NCI-H2196 (cell line): ENCODE results near the gene H2BW2.
"Not testable (repeated sequence)": the region's sequence is repeated elsewhere in the genome, so short reads cannot be mapped to it uniquely, and the experiment has no call there.

ENCODE experiments used
- DNase-seq: peaks from one replicate; lab custom pipeline; 2025; ENCODE audit not compliant: unreplicated experiment; lab: John Stamatoyannopoulos, UW

The H2BW2 gene

DNA sequence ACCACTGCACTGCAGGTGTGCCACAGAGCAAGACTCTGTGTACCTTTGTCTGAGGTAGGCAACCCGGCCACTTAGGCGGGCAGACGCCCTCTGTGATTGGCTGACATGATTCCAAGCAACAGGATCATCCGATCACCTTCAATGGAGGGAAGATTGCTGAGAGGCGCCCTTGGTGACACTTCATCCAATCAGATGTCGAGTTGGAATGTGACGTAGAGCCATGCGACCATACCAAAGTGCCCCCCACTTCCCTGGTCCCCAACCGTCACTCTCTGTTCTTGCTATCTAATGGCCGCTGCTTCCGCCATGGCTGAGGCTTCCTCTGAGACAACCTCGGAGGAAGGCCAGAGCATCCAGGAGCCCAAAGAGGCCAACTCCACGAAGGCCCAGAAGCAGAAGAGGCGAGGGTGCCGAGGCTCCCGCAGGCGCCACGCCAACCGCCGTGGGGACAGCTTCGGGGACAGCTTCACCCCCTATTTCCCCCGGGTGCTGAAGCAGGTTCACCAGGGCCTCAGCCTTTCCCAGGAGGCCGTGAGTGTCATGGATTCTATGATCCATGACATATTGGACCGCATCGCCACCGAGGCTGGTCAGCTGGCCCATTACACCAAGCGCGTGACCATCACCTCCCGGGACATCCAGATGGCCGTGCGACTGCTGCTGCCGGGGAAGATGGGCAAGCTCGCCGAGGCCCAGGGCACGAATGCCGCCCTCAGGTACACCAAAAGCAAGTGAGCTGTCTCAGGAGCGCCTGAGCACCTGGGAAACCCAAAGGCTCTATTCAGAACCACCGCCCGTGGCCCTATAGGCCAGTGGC, at the start of gene H2BW2:
Gene H2BW2, plus strand, starts transcription at position 268 of the 817 bp plus-strand sequence. Its CDS starts 39 bp downstream, at position 307.
- no peak for DNase-seq

DNA sequence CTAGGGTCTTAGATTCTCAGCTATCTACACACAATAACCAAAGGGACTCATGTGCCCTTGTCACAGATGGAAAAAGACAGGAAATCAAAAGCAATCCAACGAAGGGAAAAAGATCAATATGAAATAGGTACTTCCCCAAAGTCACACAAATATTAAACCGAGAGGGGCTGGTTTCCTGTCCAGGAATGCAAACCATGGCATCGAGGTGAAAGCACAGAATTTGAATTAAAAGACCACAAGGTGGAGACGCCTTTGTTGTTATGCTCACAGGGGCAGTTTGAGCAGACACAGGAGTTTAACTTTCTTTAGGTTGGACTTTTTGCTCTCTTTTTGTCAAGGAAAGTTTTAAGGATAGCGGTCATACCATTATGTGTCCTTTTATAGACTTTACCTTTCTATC, 40.5 kb upstream of the H2BW2 start:
- no peak for DNase-seq

DNA sequence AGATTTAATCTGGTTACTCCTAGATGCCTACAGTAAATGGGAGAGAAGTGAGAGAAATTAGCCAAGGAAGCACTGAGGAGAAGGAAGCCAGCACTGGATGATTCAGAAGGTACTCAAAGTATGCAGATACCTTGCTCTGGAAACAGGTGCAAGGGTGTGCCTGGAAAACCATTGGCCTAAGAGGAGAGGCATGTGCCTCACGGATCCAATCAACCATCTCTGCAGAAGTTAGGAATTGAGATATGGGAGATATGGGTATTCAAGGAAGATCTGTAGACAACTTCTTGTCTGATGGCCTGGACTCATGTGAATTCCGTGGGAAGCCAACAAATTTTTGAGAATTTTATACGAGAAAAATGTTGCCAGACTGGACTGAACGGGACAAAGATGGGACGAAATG, 30.9 kb upstream of the H2BW2 start:
- DNase-seq: no peak

DNA sequence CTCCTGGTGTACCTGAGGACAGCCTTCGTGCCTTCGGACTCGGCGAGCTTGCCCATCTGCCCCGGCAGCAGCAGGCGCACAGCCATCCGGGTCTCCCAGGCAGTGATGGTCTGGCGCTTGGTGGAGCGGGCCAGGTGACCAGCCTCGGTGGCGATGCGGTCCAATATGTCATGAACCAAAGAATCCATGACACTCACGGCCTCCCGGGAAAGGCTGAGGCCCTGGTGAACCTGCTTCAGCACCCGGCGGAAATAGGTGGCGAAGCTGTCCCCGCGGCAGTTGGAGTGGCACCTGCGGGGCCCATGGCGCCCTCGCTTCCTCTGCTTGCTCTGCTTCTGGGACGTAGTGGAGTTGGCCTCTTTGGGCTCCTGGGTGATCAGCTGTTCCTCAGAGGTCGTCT, 26.6 kb upstream of the H2BW2 start:
- no peak for DNase-seq

DNA sequence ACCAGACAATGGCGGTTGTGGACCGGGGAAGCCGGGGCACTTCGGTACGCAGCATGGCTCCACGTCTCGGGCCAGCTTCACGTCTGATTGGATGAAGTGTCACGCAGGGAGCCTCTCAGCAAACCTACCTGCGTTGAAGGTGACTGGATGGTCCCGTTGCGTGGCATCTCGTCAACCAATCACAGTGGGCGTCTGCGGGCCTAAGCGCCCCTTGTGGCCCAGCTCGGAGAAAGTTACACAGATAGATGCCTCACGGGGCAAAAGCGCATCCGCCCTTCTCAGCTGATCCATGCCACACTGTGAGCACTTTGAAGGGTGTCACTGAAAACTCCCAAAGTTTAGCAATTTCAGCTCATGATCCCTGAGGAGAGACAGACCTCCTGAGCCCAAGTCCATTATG, 26.1 kb upstream of the H2BW2 start, which contains the start of gene H2BW1:
Gene H2BW1, minus strand, starts transcription at position 103 of the 400 bp plus-strand sequence. CDS start 132 bp downstream, outside the sequence.
- no peak for DNase-seq

DNA sequence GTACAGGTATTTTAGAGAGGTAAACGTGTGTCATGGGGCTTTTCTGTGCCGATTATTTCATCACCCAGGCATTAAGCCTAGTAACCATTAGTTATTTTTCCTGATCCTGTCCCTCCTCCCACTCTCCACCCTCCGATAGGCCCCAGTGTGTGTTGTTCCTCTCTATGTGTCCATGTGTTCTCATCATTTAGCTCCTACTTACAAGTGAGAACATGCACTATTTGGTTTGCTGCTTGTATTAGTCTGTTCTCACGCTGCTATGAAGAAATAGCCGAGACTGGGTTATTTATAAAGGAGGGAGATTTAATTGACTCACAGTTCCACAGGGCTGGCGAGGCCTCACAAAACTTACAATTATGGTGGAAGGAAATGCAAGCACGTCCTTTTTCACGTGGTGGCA, 24.2 kb upstream of the H2BW2 start:
- not testable (repeated sequence) for DNase-seq

DNA sequence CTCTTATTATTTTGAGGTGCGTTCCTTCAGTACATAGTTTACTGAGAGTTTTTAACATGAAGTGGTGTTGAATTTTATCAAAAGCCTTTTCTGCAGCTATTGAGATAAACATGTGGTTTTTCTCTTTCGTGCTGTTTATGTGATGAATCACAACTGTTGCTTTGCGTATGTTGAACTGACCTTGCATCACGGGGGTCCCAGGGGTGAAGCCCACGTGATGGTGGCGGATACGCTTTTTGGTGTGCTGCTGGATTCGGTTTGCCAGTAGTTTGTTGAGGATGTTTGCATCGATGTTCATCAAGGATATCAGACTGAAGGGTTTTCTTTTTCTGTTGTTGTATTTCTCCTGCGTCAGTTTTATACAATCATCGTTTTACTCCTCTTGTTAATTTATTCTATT, 21.6 kb upstream of the H2BW2 start:
- no peak for DNase-seq

DNA sequence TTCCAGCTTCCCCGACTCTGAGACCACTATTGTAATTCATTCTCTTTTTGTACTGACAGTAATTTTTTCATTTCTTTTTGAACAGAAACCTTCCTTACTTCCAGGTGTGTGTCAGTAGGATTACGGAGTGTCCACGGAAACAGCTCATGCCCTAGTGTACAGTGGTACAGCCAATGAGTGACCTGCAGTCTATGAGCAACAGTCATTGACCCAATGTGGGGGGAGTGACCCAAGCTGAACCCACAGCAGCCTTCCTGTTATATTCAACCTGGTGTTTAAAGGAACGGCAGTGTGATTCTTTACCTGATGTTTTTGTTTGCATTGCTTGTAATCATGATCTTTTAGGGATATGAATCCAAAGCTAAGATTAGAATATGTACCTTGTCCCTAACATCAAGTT, 1.2 kb downstream of the H2BW2 start:
- DNase-seq: no peak

DNA sequence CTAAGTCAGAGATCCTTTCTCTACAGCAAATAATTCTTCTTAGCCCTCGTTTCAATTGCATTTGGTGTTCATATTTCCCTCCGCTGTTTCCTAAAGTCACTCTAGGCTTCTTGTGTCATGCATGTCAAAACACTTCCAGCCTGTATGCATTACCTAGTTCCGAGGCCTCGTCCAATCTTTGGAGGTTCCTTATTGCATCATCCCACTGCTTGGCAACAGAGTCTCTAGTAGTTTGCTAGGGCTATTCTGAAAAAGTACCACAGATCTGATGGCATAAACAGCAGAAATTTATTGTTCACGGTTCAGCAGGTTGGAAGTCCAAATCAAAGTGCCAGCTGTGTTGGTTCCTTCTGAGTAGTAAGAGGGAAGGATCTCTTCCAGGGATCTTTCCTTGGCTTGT, 5.9 kb downstream of the H2BW2 start:
- no peak for DNase-seq

DNA sequence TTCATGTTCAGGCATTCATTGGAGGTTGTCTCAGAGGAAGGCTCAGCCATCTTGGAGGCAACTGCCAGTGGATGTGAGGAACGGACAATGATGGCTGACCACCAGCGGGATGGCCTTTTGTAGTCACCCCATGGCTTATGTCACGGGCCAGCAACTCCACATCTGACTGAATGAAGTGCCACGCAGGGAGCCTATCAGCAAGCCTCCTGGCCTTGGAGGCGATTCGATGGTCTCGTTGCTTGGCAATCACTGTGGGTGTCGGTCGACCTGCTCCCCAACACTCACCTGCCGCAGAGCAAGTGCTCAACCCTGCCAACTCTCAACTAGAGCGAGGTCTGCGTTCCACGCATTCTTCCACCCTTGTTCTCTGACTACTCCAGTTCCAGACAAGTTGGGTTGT, 7.4 kb downstream of the H2BW2 start:
- no peak for DNase-seq

DNA sequence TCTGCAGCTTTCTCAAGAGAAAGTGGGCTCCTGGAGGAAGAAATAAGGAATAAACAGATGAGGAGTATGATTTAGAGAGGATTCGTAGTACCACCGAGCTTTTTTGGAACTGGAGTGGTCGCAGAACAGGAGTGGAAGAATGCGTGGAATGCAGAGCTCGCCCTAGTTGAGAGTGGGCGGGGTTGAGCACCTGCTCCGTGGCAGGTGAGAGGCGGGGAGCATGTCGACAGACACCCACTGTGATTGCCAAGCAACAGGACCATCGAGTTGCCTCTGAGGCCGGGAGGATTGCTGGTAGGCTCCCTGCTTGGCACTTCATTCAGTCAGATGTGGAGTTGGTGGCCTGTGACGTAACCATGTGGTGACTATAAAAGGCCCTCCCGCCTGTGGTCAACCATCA, 15.2 kb downstream of the H2BW2 start:
- DNase-seq: not testable (repeated sequence)

DNA sequence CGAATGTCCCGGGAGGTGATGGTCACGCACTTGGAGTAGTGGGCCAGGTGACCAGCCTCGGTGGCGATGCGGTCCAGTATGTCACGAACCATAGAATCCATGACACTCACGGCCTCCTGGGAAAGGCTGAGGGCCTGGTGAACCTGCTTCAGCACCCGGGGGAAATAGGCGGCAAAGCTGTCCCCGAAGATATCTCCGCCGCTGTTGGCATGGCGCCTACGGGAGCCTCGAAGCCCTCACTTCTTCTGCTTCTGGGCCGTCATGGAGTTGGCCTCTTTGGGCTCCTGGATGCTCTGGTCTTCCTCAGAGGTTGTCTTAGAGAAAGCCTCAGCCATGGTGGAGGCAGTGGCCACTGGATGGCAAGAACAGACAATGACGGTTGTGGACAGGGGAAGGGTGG, 22.9 kb downstream of the H2BW2 start:
- not testable (repeated sequence) for DNase-seq

DNA sequence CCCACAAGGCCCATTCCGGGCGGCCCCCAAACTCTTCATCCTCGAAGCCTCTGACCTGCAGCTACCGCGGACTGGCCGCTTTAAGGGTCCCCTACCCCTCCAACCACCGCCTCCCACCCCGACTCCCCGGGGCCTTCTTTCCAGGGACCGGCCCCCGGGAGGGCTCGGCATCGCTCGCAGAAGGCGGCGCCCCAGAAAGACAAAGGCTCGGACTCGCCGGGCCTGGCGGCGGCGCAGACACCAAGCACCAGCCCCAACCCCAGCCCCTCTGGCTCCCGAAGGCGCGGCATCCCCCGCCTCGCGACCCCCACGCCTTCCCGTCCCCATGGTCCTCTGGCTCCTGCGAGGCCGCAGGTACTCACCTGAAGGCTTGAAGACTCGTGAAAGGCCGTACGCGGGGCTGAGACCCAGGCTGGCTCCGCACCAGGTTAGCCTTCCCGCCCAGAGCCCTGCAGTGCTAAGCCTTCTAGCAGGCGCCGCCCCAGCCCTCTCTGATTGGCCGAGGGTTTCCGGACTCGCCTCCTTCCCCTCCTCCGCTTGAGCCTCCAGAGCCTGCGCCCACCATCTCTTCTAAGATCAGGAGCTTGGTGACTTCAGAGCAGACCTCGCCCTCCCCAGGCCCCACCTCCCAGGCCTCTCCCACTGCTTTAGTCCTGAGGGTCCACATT, 36.2 kb downstream of the H2BW2 start, which contains the start of gene TMSB15C:
Gene TMSB15C, minus strand, starts transcription at position 459 of the 668 bp plus-strand sequence.
- not testable (repeated sequence) for DNase-seq

DNA sequence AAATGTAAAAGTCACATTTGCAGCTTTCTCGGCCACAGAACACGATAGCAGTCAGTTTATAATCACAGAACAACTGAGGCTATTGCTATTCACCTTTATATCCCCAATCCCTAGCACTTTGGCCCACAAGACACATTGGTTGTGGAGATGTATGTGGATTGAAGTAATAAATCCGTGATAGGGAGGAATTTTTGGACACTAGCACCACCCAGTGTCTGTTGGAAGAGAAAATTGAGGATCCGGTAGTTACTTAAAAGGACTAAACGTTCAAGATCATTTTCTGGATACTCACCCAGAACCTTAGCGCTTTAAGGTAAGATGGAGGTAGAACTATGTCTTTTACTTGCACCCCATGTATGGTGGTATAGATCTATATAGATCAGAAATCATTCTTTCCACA, 38.1 kb downstream of the H2BW2 start:
- not testable (repeated sequence) for DNase-seq

DNA sequence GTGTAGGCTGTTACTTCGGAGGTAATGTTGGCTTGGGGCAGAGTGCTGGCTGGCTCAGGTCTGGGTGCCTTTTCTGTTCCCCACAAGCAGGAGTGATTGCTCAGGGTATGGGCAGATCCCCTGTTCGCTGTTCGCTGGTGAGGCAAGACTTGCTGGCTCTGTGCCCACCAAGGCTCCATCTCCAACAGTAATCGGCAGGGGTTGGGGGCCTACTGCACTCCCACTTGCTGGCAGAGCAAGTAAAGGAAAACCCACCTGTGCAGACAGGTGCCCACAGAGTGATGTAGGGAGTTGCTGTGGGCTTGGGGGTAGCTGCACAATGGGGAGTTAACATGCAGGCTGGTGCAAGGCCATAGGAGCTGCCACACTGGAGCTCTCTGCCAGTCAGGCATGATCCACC, 44.3 kb downstream of the H2BW2 start:
- no peak for DNase-seq

DNA sequence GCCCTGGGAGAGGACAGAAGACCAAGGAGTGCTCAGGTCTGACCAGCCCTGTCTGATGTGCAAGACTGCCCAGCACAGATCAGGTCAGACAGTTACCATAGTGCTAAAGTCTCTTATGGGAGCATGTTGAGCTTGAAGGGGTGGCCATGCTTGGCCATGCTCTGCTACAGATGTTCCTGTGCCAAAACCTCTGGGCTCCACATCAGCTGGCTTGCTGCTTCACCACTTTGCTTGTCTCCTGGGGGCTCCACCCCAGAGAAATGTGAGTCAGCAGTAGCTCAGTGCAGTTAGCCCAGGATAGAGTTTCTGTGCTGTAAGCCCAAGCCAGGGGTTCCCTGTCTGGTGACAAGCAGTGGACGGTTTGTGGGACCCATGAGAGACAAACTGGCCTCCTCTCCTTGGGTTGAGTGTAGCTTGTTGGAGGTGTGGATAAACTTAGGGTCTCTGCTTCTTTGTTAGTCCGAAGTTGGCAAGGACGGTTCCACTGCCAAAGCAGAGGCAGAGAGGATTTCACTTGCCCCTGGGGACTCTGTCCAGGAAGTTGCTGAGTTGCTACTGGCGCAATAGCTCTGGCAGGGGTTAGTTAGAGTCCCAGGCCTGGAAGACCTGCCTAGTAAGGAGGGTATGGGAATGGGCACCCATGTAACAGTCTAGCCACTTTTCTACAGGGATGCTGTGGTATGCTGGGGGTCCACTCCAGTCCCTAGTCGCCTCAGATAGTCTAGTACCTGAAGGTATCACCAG, 45.0 kb downstream of the H2BW2 start:
- DNase-seq: no peak

DNA sequence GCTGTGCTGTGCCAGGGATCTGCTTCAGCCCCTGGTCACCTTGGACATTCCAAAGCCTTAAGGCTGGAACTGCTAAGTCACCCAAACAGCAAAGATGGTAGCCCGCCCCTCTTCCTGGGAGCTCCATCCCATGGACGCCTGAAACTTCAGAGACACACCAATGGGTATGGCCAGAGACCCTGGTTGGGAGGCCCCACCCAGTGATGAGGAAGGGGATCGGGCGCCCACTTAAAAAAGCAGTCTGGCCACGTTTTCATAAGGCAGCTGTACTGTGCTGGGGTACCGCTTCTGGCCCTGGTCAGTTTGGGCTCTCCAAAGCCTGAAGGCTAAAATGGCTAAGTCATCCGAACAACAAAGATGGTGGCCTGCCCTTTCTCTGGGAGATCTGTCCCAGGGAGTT, 45.7 kb downstream of the H2BW2 start:
- no peak for DNase-seq

DNA sequence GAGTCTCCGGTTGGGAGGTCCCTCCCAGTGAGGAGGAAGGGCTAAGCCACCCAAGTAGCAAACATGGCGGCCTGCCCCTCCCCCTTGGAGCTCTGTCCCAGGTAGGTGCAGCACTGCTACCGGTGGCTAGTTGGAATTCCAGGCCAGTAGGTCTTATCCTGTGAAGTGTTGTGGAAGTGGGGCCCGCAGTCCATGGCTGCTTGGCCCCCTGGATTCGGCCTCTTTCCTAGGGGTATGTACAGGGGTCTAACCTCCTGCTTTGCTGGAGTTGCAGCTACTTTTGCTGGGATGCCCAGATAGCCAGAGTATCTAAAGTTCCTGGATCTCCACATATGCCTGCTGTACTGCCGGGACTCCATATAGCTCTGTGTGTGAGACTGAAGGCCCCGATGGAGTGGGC, 46.2 kb downstream of the H2BW2 start:
- DNase-seq: no peak
